Measurements from ENCODE around the gene CCDC152. TPM values are rescaled to one million over a fixed set of nuclear protein-coding genes. Genes with fewer than 3 reads are reported as not detected.
"Not testable (repeated sequence)": the region's sequence is repeated elsewhere in the genome, so short reads cannot be mapped to it uniquely, and the experiment has no call there.

CCDC152 gene
- total RNA-seq, 4 donors from 2014 or later, result 0.44 to 0.79 (median 0.56) TPM

- ATAC-seq (ENCODE audit: low FRiP score) (no peak), DNase-seq (ENCODE audit: low spot score) (no peak)
- TF ChIP-seq, protein P1, sequence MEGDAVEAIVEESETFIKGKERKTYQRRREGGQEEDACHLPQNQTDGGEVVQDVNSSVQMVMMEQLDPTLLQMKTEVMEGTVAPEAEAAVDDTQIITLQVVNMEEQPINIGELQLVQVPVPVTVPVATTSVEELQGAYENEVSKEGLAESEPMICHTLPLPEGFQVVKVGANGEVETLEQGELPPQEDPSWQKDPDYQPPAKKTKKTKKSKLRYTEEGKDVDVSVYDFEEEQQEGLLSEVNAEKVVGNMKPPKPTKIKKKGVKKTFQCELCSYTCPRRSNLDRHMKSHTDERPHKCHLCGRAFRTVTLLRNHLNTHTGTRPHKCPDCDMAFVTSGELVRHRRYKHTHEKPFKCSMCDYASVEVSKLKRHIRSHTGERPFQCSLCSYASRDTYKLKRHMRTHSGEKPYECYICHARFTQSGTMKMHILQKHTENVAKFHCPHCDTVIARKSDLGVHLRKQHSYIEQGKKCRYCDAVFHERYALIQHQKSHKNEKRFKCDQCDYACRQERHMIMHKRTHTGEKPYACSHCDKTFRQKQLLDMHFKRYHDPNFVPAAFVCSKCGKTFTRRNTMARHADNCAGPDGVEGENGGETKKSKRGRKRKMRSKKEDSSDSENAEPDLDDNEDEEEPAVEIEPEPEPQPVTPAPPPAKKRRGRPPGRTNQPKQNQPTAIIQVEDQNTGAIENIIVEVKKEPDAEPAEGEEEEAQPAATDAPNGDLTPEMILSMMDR (IDR thresholded peaks at IDR 0.05), result no peak
These were observed 81.0 kb downstream of the CCDC152 start for GRCh38 chr5:42837601-42838000.

DNA sequence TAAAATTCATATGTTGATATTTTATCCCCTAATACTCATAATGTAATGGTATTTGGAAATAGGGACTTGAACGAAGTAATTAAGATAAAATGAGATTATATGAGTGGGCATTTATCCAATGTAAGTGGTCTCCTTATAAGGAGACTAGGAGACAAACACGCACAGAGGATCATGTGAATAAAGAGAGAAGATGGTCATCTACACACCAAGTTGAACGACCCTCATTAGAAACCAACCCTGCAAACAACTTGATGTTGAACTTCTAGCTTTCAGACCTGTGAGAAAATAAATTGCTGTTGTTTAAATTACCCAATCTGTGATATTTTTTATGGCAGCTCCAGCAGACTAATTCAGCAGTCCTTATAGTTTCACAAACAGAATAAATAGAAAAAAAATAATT, 82.6 kb downstream of the CCDC152 start:
- DNase-seq (ENCODE audit: low spot score) (no peak), ATAC-seq (ENCODE audit: low FRiP score) (no peak)
- TF ChIP-seq, protein P1 (IDR thresholded peaks at IDR 0.05), result no peak

DNA sequence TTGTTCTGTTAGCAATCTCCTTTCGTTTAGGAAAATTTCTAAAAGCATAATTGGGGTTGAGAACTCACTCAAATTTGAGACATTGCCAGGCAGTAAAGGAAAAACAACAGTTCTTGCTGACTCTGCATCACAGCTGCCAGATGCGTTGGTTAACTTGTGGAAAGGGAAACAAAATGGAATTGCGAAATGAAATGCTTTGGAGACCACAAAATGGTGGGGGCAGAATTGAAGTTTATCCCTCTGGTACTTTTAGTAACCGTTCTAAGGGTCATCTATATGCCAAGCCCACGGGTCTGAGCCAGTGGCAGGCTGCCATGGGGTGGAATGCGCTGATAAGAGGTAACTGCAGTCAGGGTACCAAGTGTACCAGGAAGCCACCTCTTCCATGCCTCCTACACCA, 83.7 kb downstream of the CCDC152 start:
- TF ChIP-seq, protein P1 (IDR thresholded peaks at IDR 0.05), result no peak
- no peak for DNase-seq (ENCODE audit: low spot score)
- peak; percentile 81 for ATAC-seq (ENCODE audit: low FRiP score)

DNA sequence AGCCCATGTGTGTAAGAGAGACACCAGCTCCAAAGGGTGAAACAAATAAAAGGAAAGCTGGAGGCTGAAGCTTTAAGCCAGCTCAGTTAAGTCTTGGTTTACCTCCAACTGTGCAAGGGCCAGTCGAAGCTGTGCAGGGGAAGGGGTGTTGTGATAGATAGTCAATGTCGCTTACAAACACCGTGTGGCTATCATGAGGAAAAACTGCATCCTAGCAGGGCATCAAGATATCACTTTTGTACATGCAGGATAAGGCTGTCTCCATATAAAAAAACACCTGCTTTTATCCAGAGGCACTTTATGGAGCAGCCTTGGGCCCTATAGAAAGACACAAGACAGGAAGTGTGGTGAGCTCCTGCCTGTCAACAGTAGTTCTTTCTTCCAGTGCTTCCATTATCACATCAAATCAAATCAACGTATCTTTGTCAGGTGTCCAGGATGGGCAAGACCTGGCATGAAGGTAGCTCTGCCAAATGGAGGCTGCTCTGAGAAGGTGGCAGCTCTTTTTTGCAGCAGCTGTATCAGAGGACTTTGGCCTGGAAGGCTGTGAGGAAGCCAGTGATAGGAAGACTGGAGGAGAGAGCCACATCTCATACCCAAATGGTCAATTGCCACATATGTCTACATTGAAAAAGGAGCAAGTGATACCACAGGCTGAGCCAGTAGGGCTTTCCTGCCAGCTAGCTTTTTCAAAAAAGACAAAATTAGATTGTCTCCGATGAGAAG, 84.4 kb downstream of the CCDC152 start:
- ATAC-seq (ENCODE audit: low FRiP score) (no peak), DNase-seq (ENCODE audit: low spot score) (no peak)
- TF ChIP-seq, protein P1 (IDR thresholded peaks at IDR 0.05), result no peak

DNA sequence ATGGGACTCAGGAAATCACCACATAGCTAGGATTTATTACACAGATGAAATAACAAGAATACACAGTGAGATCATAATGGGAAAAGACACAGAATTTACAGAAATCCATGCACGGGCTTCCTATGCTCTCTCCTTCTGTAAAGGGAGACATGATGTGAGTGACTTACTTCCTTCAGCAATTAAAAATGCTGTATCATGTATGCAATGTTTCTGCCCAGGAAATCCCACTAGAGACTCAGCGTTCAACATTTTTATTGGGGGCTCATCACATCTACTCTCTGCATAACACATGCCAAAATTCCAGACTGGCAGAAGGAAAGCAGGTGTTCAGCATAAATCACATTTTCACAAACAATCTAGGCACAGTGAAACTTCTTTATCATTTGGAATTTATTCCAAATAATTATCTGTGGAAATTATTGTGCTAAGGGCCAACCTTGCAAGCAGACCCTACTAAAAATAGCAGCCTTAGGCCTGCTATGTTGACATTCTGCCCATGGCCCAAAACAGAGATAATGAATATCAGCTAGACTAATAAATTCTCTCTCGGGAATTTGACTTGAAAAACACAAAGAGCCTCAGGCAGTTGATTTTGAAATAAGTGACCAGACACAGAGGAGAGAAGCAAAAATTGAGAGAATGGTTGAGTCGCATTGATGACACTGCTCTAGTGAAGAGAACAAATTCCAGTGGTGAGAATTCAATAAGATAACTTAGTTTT, 86.5 kb downstream of the CCDC152 start:
- ATAC-seq (ENCODE audit: low FRiP score), result no peak
- DNase-seq (ENCODE audit: low spot score), result no peak
- TF ChIP-seq, protein P1 (IDR thresholded peaks at IDR 0.05), result no peak

DNA sequence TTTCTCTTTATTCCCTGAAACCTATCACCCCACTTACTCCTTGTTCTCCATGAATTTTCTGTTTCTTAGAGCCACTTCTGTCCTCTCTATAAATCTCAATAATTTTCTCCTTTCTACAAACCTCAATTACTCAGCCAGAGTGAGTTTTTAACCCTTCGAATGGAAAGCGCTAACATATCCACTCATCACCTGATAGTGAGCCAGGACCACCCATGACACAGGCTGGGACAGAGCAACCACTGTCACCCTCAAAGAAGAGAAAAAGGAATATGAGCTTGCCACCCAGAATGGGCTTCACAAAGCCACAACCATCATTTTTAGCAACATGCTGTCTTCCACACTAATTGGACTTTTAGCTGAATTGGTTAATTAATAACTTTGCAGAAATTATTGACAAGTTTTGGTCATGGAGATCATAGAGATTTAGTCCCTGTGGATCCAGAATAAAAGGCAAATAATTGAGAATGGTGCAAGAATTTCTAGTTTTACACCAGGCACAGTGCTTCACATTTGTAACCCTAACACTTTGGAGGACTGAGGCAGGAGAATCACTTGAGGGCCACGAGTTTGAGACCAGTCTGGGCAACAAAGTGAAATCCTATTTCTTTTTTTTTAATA, 87.2 kb downstream of the CCDC152 start:
- ATAC-seq (ENCODE audit: low FRiP score) (no peak), DNase-seq (ENCODE audit: low spot score) (no peak)
- TF ChIP-seq, protein P1 (IDR thresholded peaks at IDR 0.05), result no peak

DNA sequence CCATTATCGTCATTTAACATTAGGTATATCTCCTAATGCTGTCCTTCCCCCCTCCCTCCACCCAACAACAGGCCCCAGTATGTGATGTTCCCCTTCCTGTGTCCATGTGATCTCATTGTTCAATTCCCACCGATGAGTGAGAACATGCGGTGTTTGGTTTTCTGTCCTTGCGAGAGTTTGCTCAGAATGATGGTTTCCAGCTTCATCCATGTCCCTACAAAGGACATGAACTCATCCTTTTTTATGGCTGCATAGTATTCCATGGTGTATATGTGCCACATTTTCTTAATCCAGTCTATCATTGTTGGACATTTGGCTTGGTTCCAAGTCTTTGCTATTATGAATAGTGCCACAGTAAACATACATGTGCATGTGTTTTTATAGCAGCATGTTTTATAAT, 87.8 kb downstream of the CCDC152 start:
- not testable (repeated sequence) for ATAC-seq (ENCODE audit: low FRiP score); DNase-seq (ENCODE audit: low spot score)
